Sigmoid colon (tissue), 7 donors: Measurements from ENCODE around the gene MAPKBP1. TPM values are rescaled to one million over a fixed set of nuclear protein-coding genes. Genes with fewer than 3 reads are reported as not detected.

Experiments
- DNase-seq: peaks from one replicate; pipeline ENCODE4 v3.0.0-alpha.2; 2019
- H3K27ac ChIP-seq, 4 donors: fragments of 200-600 bp; sonication (generic); one replicate each; pipeline ENCODE4 v1.5.1; 2016 to 2019; ENCODE audit warnings: mild to moderate bottlenecking in 1 of 4
- H3K27me3 ChIP-seq, 3 donors: fragments of 200-600 bp; sonication (generic); one replicate each; pipeline ENCODE4 v1.5.1; 2019; ENCODE audit warnings: mild to moderate bottlenecking in 1 of 3
- H3K36me3 ChIP-seq, 4 donors: fragments of 200-600 bp; sonication (generic); one replicate each; pipeline ENCODE4 v1.5.1; 2016 to 2019
- H3K4me1 ChIP-seq, 4 donors: fragments of 200-600 bp; sonication (generic); one replicate each; pipeline ENCODE4 v1.5.1; 2017 to 2019
- H3K4me3 ChIP-seq, 4 donors: fragments of 200-600 bp; sonication (generic); one replicate each; pipeline ENCODE4 v1.5.1; 2017 to 2019; ENCODE audit warnings: mild to moderate bottlenecking in 2 of 4, moderate library complexity in 1 of 4
- H3K9me3 ChIP-seq, 4 donors: fragments of 200-600 bp in 3 of 4; sonication (generic) in 3 of 4; one replicate each; pipeline versions ENCODE4 v1.5.1 to v1.6.1; 2013 to 2019
- EP300 ChIP-seq, 4 donors: sonication (generic); formaldehyde crosslinking; IDR thresholded peaks; one replicate each; pipeline ENCODE4 v1.6.1; 2017; ENCODE audit warnings: antibody characterized with exemption in 4 of 4
- POLR2A ChIP-seq, 2 donors: fragments of 450-650 bp; IDR thresholded peaks; one replicate each; pipeline ENCODE4 v1.6.1; 2016; ENCODE audit warnings: antibody characterized with exemption in 2 of 2, mild to moderate bottlenecking in 2 of 2, moderate library complexity in 2 of 2
- POLR2AphosphoS5 ChIP-seq, 4 donors: sonication (generic); formaldehyde crosslinking; IDR thresholded peaks; one replicate each; pipeline ENCODE4 v1.6.1; 2017; ENCODE audit warnings: antibody characterized with exemption in 4 of 4
- WGBS, 2 donors: extraction: QIAGEN DNeasy Blood & Tissue Kit; methylation state at CpG; one replicate each; pipeline ENCODE4 v1.1.7; 2013; 5-methylcytosine and 5-hydroxymethylcytosine counted together
- intact Hi-C: fragments of 100-400 bp; cut with DNase I; formaldehyde crosslinking; loops from one replicate; pipeline ENCODE4 v1.15.1; 2023
- polyA plus RNA-seq, 3 donors: library from polyadenylated mRNA; stranded (reverse); fragments of 200-250 nt; gene quantifications; one replicate each; pipeline ENCODE4 v1.2.3, GENCODE V29; 2013
- total RNA-seq, 4 donors: library from RNA; depleted of rRNA; stranded (reverse); fragments of >200 nt; gene quantifications; one replicate each; pipeline ENCODE4 v1.1.0, GENCODE V29; 2016
- TF ChIP-seq, protein P1 (sequence below), 4 experiments: fragments of 450-650 bp in 3 of 4; fragments of 200-600 bp in 1 of 4; IDR thresholded peaks; one replicate each; pipeline ENCODE4 v1.5.1; 2016 to 2019; ENCODE audit warnings: antibody characterized with exemption in 4 of 4, mild to moderate bottlenecking in 3 of 4, moderate library complexity in 2 of 4
- donor health status: healthy with polysubstance abuse.
- donor health status: Bipolar disorder and iron deficiency.
- donor health status: healthy.

The MAPKBP1 gene
- total and polyA plus RNA-seq, 7 donors: 2.3 to 42.7 (median 15.0) TPM

DNA sequence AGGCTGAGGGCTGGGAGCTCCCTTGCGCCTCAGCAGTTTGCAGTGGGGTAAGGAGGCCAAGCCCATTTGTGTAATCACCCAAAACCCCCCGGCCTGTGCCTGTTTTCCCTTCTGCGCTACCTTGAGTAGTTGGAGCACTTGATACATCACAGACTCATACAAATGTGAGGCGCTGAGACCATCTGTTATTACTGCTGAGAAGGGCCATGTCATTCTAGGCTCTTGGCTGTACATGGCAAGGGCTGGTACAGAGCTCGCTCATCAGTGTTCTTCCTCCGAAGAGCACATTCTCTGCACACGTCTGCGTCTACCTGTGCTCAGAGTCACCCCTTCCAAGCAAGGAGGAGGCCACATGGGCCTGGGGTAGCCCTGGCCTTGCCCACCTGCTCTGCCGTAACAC lies 73.7 kb downstream of the MAPKBP1 start:
- H3K27ac ChIP-seq: no peak overlapping the region
- intact Hi-C loops: no loop called here
- peaks cover 0 to 16% (median 0%) of the 10 kb centered on the region in 3 donors for H3K27me3 ChIP-seq
- TF ChIP-seq, protein P1, sequence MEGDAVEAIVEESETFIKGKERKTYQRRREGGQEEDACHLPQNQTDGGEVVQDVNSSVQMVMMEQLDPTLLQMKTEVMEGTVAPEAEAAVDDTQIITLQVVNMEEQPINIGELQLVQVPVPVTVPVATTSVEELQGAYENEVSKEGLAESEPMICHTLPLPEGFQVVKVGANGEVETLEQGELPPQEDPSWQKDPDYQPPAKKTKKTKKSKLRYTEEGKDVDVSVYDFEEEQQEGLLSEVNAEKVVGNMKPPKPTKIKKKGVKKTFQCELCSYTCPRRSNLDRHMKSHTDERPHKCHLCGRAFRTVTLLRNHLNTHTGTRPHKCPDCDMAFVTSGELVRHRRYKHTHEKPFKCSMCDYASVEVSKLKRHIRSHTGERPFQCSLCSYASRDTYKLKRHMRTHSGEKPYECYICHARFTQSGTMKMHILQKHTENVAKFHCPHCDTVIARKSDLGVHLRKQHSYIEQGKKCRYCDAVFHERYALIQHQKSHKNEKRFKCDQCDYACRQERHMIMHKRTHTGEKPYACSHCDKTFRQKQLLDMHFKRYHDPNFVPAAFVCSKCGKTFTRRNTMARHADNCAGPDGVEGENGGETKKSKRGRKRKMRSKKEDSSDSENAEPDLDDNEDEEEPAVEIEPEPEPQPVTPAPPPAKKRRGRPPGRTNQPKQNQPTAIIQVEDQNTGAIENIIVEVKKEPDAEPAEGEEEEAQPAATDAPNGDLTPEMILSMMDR (IDR thresholded peaks at IDR 0.05): no peak
- TF ChIP-seq POLR2A (IDR thresholded peaks at IDR 0.05): no peak
- no peak for TF ChIP-seq EP300 (IDR thresholded peaks at IDR 0.05)
- no peak for TF ChIP-seq POLR2AphosphoS5 (IDR thresholded peaks at IDR 0.05)
- no peak for DNase-seq
- WGBS, 2 donors: 96% methylated on average over 9 of the region's 9 CpGs
- H3K4me3 ChIP-seq: no peak overlapping the region
- H3K36me3 ChIP-seq: peaks cover 0 to 54% (median 28%) of the 10 kb centered on the region in 4 donors
- H3K9me3 ChIP-seq: no peaks in the 10 kb centered on the region
- no peaks in the 10 kb centered on the region for H3K4me1 ChIP-seq

DNA sequence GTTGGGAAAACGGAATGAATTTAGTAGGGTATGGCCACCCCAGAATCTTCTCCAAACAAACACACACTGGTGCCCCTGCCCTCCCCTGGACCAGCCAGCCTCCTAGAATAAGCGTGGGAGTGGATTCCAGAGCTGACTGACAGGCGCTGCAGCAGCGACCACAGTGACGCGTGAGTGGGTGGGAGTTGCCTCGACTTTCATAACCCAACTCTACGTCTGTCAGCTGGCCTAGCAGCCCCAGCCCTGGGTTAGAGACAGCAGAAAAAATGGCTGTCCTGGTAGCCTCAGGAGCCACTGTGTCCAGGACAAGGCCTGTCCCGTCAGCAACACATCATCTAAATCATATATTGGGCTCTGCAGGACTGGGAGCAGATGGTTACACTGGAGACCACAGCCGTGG lies 74.3 kb downstream of the MAPKBP1 start:
- TF ChIP-seq, protein P1 (IDR thresholded peaks at IDR 0.05): no peak
- TF ChIP-seq EP300 (IDR thresholded peaks at IDR 0.05): no peak
- no peak for TF ChIP-seq POLR2AphosphoS5 (IDR thresholded peaks at IDR 0.05)
- TF ChIP-seq POLR2A (IDR thresholded peaks at IDR 0.05): no peak

DNA sequence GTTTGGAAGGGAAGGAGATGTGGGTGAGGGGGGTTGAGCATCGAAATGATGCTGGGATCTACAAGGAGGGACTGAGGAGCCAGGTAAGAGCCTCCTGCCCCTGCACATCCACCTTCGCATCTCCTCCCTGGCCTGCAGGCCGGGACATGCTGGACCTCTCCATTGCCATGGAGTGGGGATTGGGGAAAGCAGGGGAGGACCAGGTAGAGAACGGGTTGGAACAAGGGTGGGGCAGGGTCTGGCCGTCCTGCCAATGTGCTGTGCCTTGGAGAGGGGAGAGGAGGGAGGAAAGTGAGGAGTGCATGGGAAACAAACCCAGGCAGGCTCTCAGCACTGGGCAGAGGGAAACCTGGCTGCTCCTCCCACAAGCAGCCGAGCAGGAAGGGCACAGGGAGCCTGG lies 74.9 kb downstream of the MAPKBP1 start:
- TF ChIP-seq, protein P1 (IDR thresholded peaks at IDR 0.05): no peak
- TF ChIP-seq POLR2A (IDR thresholded peaks at IDR 0.05) (no peak), EP300 (IDR thresholded peaks at IDR 0.05) (no peak), POLR2AphosphoS5 (IDR thresholded peaks at IDR 0.05) (no peak)
- peaks cover 0 to 44% (median 28%) of the 10 kb centered on the region in 4 donors for H3K36me3 ChIP-seq
- H3K27me3 ChIP-seq: peaks cover 0 to 29% (median 6%) of the 10 kb centered on the region in 3 donors
- WGBS, 2 donors: 76 to 86% methylated on average over 6 of the region's 6 CpGs
- H3K4me1 ChIP-seq: no peaks in the 10 kb centered on the region
- no peak overlapping the region for H3K27ac ChIP-seq
- no peak for DNase-seq
- intact Hi-C loops: no loop called here
- no peak overlapping the region for H3K4me3 ChIP-seq
- no peaks in the 10 kb centered on the region for H3K9me3 ChIP-seq

More for the DNA sequence above, 74.3 kb downstream of the MAPKBP1 start:
- Histone ChIP-seq H3K9me3 (no peaks in the 10 kb centered on the region), H3K27ac (no peak overlapping the region), H3K4me1 (no peaks in the 10 kb centered on the region), H3K27me3 (peaks cover 0 to 23% (median under 1%) of the 10 kb centered on the region in 3 donors), H3K36me3 (peaks cover 0 to 48% (median 28%) of the 10 kb centered on the region in 4 donors), H3K4me3 (no peak overlapping the region)
- DNase-seq: no peak
- intact Hi-C loops: no loop called here
- WGBS, 2 donors: 88 to 89% methylated on average over 10 of the region's 10 CpGs

DNA sequence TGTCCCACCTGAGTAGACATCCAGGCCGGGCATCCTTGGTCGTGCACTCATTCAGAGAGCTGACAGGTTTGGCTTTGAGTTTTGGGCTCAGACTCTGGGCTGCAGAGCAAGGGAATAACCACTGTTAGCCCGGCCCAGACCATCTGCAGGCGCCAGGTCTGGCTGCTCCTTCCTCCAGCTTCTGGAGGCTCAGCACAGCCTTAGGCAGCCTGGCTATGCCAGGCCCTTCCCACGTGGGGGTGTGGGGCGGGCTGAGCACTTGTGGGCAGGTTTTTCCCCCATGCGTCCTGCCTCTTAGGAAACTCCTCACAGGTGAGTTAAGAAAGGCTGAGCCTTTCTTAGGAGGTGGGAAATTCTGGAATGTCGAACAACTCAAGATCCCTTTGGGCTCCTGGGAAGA lies 75.6 kb downstream of the MAPKBP1 start:
- TF ChIP-seq POLR2A (IDR thresholded peaks at IDR 0.05) (no peak), EP300 (IDR thresholded peaks at IDR 0.05) (no peak), POLR2AphosphoS5 (IDR thresholded peaks at IDR 0.05) (no peak)
- TF ChIP-seq, protein P1 (IDR thresholded peaks at IDR 0.05): no peak
- intact Hi-C loops: no loop called here
- no peak for DNase-seq
- no peak overlapping the region for H3K4me3 ChIP-seq
- H3K36me3 ChIP-seq: peaks cover 0 to 38% (median 26%) of the 10 kb centered on the region in 4 donors
- no peaks in the 10 kb centered on the region for H3K4me1 ChIP-seq
- WGBS, 2 donors: 67 to 79% methylated on average over 8 of the region's 8 CpGs
- no peaks in the 10 kb centered on the region for H3K9me3 ChIP-seq
- peaks cover 0 to 35% (median 11%) of the 10 kb centered on the region in 3 donors for H3K27me3 ChIP-seq
- no peak overlapping the region for H3K27ac ChIP-seq
